GM21576 (cell line): ENCODE measurements around the gene TMPRSS6.

ENCODE experiments used
- ATAC-seq: cut with Tn5 transposase; IDR thresholded peaks from one replicate; pipeline ENCODE4 v1.9.1; 2021; ENCODE audit warnings: mild to moderate bottlenecking, moderate library complexity; ENCODE audit not compliant: unreplicated experiment

Gene TMPRSS6

GRCh38 chr22:37054056-37054395, 55.5 kb downstream of the TMPRSS6 start:
- ATAC-seq, result no peak

GRCh38 chr22:37053310-37054055, 56.0 kb downstream of the TMPRSS6 start:
- no peak for ATAC-seq

GRCh38 chr22:37052386-37053309, 56.9 kb downstream of the TMPRSS6 start:
- ATAC-seq, result no peak

GRCh38 chr22:37051391-37052385, 57.8 kb downstream of the TMPRSS6 start, which contains the start of gene KCTD17:
Gene KCTD17, plus strand, starts transcription at chr22:37051742. Its CDS starts 19 bp downstream, at chr22:37051761.
- peak; percentile 52 for ATAC-seq

- no peak for ATAC-seq
These were observed 58.6 kb downstream of the TMPRSS6 start for GRCh38 chr22:37050913-37051312.

- no peak for ATAC-seq
These were observed 60.3 kb downstream of the TMPRSS6 start for GRCh38 chr22:37049224-37049623.

- no peak for ATAC-seq
These were observed 61.4 kb downstream of the TMPRSS6 start for GRCh38 chr22:37048133-37048532.

GRCh38 chr22:37047006-37047405, 62.5 kb downstream of the TMPRSS6 start:
- ATAC-seq, result no peak

GRCh38 chr22:37046589-37046988, 62.9 kb downstream of the TMPRSS6 start:
- no peak for ATAC-seq

- ATAC-seq, result no peak
These were observed 63.6 kb downstream of the TMPRSS6 start for GRCh38 chr22:37045958-37046357.

- no peak for ATAC-seq
These were observed 64.6 kb downstream of the TMPRSS6 start for GRCh38 chr22:37044634-37045625.

GRCh38 chr22:37043828-37044538, 65.5 kb downstream of the TMPRSS6 start:
- no peak for ATAC-seq

GRCh38 chr22:37043209-37043827, 66.2 kb downstream of the TMPRSS6 start:
- ATAC-seq, result no peak

- no peak for ATAC-seq
These were observed 70.0 kb downstream of the TMPRSS6 start for GRCh38 chr22:37039466-37039865.

- no peak for ATAC-seq
These were observed 71.8 kb downstream of the TMPRSS6 start for GRCh38 chr22:37037669-37038068.

- no peak for ATAC-seq
These were observed 72.7 kb downstream of the TMPRSS6 start for GRCh38 chr22:37036655-37037377.

GRCh38 chr22:37033605-37034430, 75.7 kb downstream of the TMPRSS6 start:
- no peak for ATAC-seq
